H1 (cell line): Measurements from ENCODE around the gene PKN1.

Experiments used
- BRCA1 ChIP-seq: IDR thresholded peaks from 2 replicates; pipeline ENCODE4 v1.6.1; 2012; ENCODE audit warnings: low read depth, low read length, improper control_type of control experiment
- EGR1 ChIP-seq: IDR thresholded peaks from 2 replicates; pipeline ENCODE4 v1.6.1; 2011; ENCODE audit warnings: low read depth, low read length, borderline replicate concordance
- EP300 ChIP-seq, 2 experiments: IDR thresholded peaks; 1 replicate in 1 of 2; 2 replicates in 1 of 2; pipeline ENCODE4 v1.6.1; 2011 to 2012; ENCODE audit warnings: low read depth in 2 of 2, low read length in 2 of 2, mild to moderate bottlenecking in 2 of 2, borderline replicate concordance in 1 of 2, inconsistent platforms in 1 of 2, moderate library complexity in 1 of 2
- EZH2 ChIP-seq: fragments of 200-600 bp; sonication (generic); IDR thresholded peaks from 2 replicates; pipeline ENCODE4 v1.7.1; 2012; ENCODE audit warnings: low read depth, mild to moderate bottlenecking, moderate library complexity, low read length, inconsistent platforms; ENCODE audit not compliant: severe bottlenecking
- JUN ChIP-seq: IDR thresholded peaks from 2 replicates; pipeline ENCODE4 v1.6.1; 2011; ENCODE audit warnings: low read depth, mild to moderate bottlenecking, improper control_type of control experiment, low read length
- POLR2A ChIP-seq, 2 experiments: IDR thresholded peaks; 1 replicate in 1 of 2; 2 replicates in 1 of 2; pipeline ENCODE4 v1.6.1; 2011; ENCODE audit warnings: low read depth in 2 of 2, low read length in 2 of 2, mild to moderate bottlenecking in 2 of 2; ENCODE audit errors: control extremely low read depth in 1 of 2
- POLR2AphosphoS5 ChIP-seq: IDR thresholded peaks from 2 replicates; pipeline ENCODE4 v1.6.1; 2011; ENCODE audit warnings: low read depth, low read length
- SP1 ChIP-seq: IDR thresholded peaks from 2 replicates; pipeline ENCODE4 v1.6.1; 2011; ENCODE audit warnings: low read depth, low read length
- SP2 ChIP-seq: IDR thresholded peaks from 2 replicates; pipeline ENCODE4 v1.6.1; 2012; ENCODE audit warnings: mild to moderate bottlenecking, low read length, inconsistent platforms
- USF2 ChIP-seq: IDR thresholded peaks from 2 replicates; pipeline ENCODE4 v1.6.1; 2011; ENCODE audit warnings: low read length, improper control_type of control experiment
- TF ChIP-seq, protein P1 (sequence below), 3 experiments: IDR thresholded peaks; 1 replicate in 2 of 3; 2 replicates in 1 of 3; pipeline versions ENCODE4 v1.5.1 to v1.6.1; 2011; ENCODE audit warnings: low read length in 3 of 3, mild to moderate bottlenecking in 3 of 3, inconsistent platforms in 2 of 3, low read depth in 1 of 3, moderate library complexity in 1 of 3; ENCODE audit not compliant: insufficient read depth in 1 of 3; ENCODE audit errors: control extremely low read depth in 1 of 3

DNA sequence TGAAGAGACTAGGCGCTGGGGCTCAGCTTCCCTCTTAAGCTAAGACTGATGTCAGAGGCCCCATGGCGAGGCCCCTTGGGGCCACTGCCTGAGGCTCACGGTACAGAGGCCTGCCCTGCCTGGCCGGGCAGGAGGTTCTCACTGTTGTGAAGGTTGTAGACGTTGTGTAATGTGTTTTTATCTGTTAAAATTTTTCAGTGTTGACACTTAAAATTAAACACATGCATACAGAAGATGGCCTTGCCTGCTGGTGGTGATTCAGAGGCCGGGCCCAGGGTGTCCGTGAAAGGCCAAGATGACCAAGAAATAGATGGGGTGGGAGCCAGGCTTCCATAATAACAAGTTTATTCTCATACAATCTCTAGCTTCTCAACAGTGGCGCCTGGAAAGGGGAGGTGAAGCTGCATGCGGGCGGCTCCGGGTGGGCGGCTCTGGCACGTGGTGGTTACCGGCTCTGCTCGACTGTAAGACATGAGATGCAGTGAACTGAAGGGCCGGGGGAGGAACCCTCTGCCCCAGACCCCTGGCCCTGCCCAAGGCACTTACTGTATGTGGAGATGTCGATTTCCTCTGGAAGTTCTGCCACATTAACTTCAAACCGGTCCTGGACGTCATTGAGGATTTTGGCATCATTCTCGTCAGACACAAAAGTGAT, 24.5 kb upstream of the PKN1 start:
- TF ChIP-seq SP2, result no peak
- TF ChIP-seq, protein P1, sequence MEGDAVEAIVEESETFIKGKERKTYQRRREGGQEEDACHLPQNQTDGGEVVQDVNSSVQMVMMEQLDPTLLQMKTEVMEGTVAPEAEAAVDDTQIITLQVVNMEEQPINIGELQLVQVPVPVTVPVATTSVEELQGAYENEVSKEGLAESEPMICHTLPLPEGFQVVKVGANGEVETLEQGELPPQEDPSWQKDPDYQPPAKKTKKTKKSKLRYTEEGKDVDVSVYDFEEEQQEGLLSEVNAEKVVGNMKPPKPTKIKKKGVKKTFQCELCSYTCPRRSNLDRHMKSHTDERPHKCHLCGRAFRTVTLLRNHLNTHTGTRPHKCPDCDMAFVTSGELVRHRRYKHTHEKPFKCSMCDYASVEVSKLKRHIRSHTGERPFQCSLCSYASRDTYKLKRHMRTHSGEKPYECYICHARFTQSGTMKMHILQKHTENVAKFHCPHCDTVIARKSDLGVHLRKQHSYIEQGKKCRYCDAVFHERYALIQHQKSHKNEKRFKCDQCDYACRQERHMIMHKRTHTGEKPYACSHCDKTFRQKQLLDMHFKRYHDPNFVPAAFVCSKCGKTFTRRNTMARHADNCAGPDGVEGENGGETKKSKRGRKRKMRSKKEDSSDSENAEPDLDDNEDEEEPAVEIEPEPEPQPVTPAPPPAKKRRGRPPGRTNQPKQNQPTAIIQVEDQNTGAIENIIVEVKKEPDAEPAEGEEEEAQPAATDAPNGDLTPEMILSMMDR (IDR thresholded peaks at IDR 0.05; ENCODE audit: control extremely low read depth in 1 of 3, insufficient read depth in 1 of 3, low read depth in 1 of 3, low read length in 3 of 3), result no peak
- no peak for TF ChIP-seq EGR1
- no peak for TF ChIP-seq EZH2
- TF ChIP-seq BRCA1, result no peak
- TF ChIP-seq JUN, result no peak
- TF ChIP-seq POLR2A (IDR thresholded peaks at IDR 0.05; ENCODE audit: control extremely low read depth in 1 of 2, low read depth in 2 of 2, low read length in 2 of 2), result no peak
- TF ChIP-seq EP300 (IDR thresholded peaks at IDR 0.05; ENCODE audit: borderline replicate concordance in 1 of 2, low read depth in 2 of 2, low read length in 2 of 2), result no peak
- TF ChIP-seq SP1, result no peak
- no peak for TF ChIP-seq USF2
- no peak for TF ChIP-seq POLR2AphosphoS5
